CD4-positive, alpha-beta T cell treated with Interleukin-4 for 1 hour (primary cell): ENCODE results near the gene SPATA7.

Source experiments
- DNase-seq, 2 donors: peaks; one replicate each; pipeline ENCODE4 v3.0.0-alpha.2; 2020 to 2022

Gene SPATA7

GRCh38 chr14:88421286-88421685, 35.8 kb downstream of the SPATA7 start:
- DNase-seq, result no peak

- no peak for DNase-seq
Measured at GRCh38 chr14:88422047-88422446, 36.6 kb downstream of the SPATA7 start.

GRCh38 chr14:88422919-88423650, 37.6 kb downstream of the SPATA7 start:
- DNase-seq, result no peak

- DNase-seq, result no peak
Measured at GRCh38 chr14:88424573-88424972, 39.1 kb downstream of the SPATA7 start.

- DNase-seq, result no peak
Measured at GRCh38 chr14:88426271-88426670, 40.8 kb downstream of the SPATA7 start.

- DNase-seq, result no peak
Measured at GRCh38 chr14:88430976-88431375, 45.5 kb downstream of the SPATA7 start.

- DNase-seq, result no peak
Measured at GRCh38 chr14:88437658-88438057, 52.2 kb downstream of the SPATA7 start.

- no peak for DNase-seq
Measured at GRCh38 chr14:88439088-88439487, 53.6 kb downstream of the SPATA7 start.

GRCh38 chr14:88452231-88452630, 66.8 kb downstream of the SPATA7 start:
- no peak for DNase-seq

GRCh38 chr14:88454886-88455285, 69.4 kb downstream of the SPATA7 start:
- DNase-seq, result no peak

GRCh38 chr14:88463318-88463717, 77.9 kb downstream of the SPATA7 start:
- DNase-seq, result peak in 1 of 2 donors; percentile 14

GRCh38 chr14:88468406-88468805, 82.9 kb downstream of the SPATA7 start:
- no peak for DNase-seq

GRCh38 chr14:88470542-88471440, 85.3 kb downstream of the SPATA7 start:
- DNase-seq, result no peak

- no peak for DNase-seq
Measured at GRCh38 chr14:88473791-88474190, 88.3 kb downstream of the SPATA7 start.

GRCh38 chr14:88476214-88476774, 90.8 kb downstream of the SPATA7 start:
- no peak for DNase-seq

GRCh38 chr14:88476825-88477224, 91.4 kb downstream of the SPATA7 start:
- no peak for DNase-seq

- DNase-seq, result no peak
Measured at GRCh38 chr14:88477513-88478250, 92.2 kb downstream of the SPATA7 start.

GRCh38 chr14:88478931-88479330, 93.5 kb downstream of the SPATA7 start:
- no peak for DNase-seq

GRCh38 chr14:88479574-88479987, 94.1 kb downstream of the SPATA7 start:
- DNase-seq, result no peak

GRCh38 chr14:88481059-88481458, 95.6 kb downstream of the SPATA7 start:
- DNase-seq, result no peak

- no peak for DNase-seq
Measured at GRCh38 chr14:88481794-88482193, 96.3 kb downstream of the SPATA7 start.

GRCh38 chr14:88482524-88482923, 97.1 kb downstream of the SPATA7 start:
- DNase-seq, result no peak
